IPS-NIHi11 (cell line): ENCODE measurements around the gene PIP4P1.
"Not testable (repeated sequence)": the region's sequence is repeated elsewhere in the genome, so short reads cannot be mapped to it uniquely, and the experiment has no call there.

Experiments
- DNase-seq: peaks from one replicate; pipeline ENCODE4 v3.0.0; 2012; ENCODE audit warnings: mixed read lengths, low spot score

PIP4P1 gene

GRCh38 chr14:20476776-20477175 is 15.5 kb upstream of the PIP4P1 start:
- DNase-seq, result no peak

GRCh38 chr14:20472536-20473169 is 11.4 kb upstream of the PIP4P1 start:
- DNase-seq, result no peak

- DNase-seq, result peak; percentile 37
Measured at GRCh38 chr14:20470603-20470901, 9.3 kb upstream of the PIP4P1 start.

- DNase-seq, result peak; percentile 27
Measured at GRCh38 chr14:20469890-20470602, 8.8 kb upstream of the PIP4P1 start.

- DNase-seq, result peak; percentile 97
Measured at GRCh38 chr14:20469242-20469889, 8.1 kb upstream of the PIP4P1 start, which contains the start of gene PNP. TSS of gene PNP (plus strand) at chr14:20469406. CDS start at chr14:20469525, 119 bp downstream.

- no peak for DNase-seq
Measured at GRCh38 chr14:20468764-20469241, 7.6 kb upstream of the PIP4P1 start.

GRCh38 chr14:20460458-20461224 is 593 bp downstream of the PIP4P1 start:
- peak; percentile 38 for DNase-seq

GRCh38 chr14:20458031-20458789 is 3.0 kb downstream of the PIP4P1 start:
- no peak for DNase-seq

- DNase-seq, result no peak
Measured at GRCh38 chr14:20456971-20457370, 4.3 kb downstream of the PIP4P1 start.

GRCh38 chr14:20455355-20456300 is 5.6 kb downstream of the PIP4P1 start:
- no peak for DNase-seq

GRCh38 chr14:20454516-20455354 is 6.5 kb downstream of the PIP4P1 start, which contains the start of the genes APEX1 and OSGEP:
TSS of gene APEX1 (plus strand) at chr14:20455226. CDS start at chr14:20455646, 420 bp downstream.
TSS of gene OSGEP (minus strand) at chr14:20454812. CDS start at chr14:20454683, 129 bp downstream.
- DNase-seq, result peak; percentile 93

GRCh38 chr14:20452831-20453230 is 8.4 kb downstream of the PIP4P1 start:
- DNase-seq, result not testable (repeated sequence)

GRCh38 chr14:20446889-20447288 is 14.3 kb downstream of the PIP4P1 start:
- DNase-seq, result no peak

- not testable (repeated sequence) for DNase-seq
Measured at GRCh38 chr14:20443650-20444049, 17.6 kb downstream of the PIP4P1 start.

- DNase-seq, result no peak
Measured at GRCh38 chr14:20441461-20441860, 19.8 kb downstream of the PIP4P1 start.

- no peak for DNase-seq
Measured at GRCh38 chr14:20440882-20441281, 20.4 kb downstream of the PIP4P1 start.

GRCh38 chr14:20440465-20440864 is 20.8 kb downstream of the PIP4P1 start:
- DNase-seq, result no peak

GRCh38 chr14:20438664-20439063 is 22.6 kb downstream of the PIP4P1 start:
- no peak for DNase-seq

- DNase-seq, result no peak
Measured at GRCh38 chr14:20436363-20436755, 24.9 kb downstream of the PIP4P1 start.
